CD4-positive, alpha-beta T cell treated with Interleukin-12 subunit alpha and Interleukin-12 subunit beta, for 1 hour (primary cell): ENCODE measurements around the gene BMF.
"Not testable (repeated sequence)": the region's sequence is repeated elsewhere in the genome, so short reads cannot be mapped to it uniquely, and the experiment has no call there.

Source experiments
- DNase-seq: peaks from one replicate; pipeline ENCODE4 v3.0.0-alpha.2; 2020

The BMF gene, protein sequence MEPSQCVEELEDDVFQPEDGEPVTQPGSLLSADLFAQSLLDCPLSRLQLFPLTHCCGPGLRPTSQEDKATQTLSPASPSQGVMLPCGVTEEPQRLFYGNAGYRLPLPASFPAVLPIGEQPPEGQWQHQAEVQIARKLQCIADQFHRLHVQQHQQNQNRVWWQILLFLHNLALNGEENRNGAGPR

DNA sequence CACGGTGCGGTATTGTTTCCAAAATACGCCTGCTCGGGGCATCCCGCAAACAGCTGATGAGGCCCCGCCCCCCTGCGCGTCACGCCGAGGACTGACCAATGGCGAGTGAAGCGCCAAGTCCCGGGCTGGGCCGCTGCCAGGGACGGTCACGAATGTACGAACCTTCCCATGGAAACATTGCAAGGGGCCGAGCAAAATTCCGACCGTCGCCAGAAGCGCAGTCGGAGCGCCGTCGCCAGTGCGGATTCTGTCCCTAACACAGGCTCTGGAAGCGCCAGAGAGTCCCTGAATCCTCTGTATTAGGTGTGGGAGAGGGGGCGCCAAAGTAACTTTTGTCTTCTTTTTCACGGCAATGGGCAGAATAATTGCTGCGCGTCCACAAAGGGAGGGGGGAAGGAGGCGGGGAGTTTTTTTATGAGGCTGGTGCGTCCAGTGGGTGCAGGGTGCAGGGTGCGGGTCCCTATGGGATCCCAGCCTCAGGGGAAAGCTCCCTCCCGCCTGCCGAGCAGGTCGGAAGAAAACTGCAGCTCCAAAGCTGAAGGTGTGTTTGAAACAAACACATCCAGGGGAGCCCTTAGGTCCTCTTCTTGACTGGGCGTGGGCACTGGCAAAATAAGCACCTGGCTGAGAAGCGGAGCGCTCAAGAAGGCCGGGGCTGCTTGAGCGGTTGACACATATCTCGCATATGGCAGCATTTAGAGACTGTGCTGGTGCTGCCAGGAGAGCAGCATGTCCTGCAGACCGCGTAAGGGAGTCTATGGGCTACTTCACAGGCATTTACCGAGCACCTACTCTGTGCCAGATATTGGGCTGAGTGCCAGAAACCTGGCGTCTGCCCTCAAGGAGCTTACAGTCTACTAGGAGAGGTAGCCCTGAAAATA, at the start of gene BMF:
TSS of gene BMF (minus strand) at position 25 of the 881 bp plus-strand sequence. CDS start 2,793 bp downstream, outside the sequence.
- peak; percentile 96 for DNase-seq

DNA sequence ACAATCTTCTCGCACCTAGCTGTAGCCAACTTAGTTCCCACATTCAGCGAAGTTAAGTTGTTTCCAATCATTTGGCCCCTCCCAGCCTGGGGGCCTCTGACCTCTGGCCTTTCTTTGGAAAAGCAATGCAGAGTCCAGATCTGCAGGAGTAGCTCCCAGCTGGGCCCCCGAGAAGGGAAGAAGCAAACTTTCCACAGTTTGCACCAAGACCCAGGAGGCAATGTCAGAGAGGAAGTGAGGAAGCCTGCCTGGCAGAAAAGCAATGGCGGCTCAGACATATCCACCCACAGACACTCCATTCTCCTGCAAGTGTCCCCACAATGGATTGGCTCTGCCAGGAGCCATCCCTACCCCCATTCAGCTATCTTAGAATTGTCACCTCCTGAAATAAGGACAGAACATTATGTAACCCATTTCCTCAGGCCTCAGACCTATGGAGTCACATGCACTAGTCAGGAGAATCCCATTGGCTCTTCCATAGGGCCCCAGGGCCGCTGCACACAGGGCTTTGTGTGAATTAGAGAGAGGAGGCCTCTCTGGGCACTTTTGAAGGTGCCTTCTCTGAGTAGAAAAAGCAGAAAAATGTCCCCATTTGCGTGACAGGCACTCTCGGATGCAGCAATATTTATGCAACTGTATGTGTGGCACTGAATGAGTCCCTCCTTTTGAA, 49.2 kb upstream of the BMF start:
- no peak for DNase-seq

DNA sequence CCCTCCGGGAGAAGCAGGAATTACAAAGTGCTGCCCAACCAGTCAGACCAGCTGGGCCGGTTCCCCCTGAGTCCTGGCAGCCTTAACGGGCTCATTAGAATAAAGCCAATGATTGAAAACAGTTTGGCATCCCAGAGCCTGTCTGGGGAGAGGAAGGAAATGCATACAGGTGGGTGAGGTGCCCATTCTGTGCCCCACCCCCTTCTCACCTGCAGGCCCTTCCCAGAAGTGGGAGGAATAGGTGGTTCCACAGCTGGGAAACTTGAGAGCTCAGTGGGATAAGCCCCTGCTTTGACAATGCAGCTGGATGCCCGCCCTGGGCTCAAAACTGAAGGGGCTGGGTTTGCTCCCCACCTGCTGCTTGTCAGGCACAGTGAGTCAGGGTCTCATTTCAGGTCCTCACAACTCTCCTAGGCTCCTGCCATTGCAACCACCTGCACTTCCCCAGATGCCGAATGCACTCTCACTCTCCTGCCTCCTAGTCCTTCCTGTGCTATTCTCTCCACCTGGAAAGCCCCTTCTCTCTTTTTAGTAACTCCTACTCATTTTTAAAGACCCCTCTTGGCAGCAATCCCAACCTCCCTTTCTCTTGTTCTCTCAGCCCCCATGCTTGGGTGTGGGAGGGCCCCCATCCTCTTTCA, 46.7 kb upstream of the BMF start:
- no peak for DNase-seq

DNA sequence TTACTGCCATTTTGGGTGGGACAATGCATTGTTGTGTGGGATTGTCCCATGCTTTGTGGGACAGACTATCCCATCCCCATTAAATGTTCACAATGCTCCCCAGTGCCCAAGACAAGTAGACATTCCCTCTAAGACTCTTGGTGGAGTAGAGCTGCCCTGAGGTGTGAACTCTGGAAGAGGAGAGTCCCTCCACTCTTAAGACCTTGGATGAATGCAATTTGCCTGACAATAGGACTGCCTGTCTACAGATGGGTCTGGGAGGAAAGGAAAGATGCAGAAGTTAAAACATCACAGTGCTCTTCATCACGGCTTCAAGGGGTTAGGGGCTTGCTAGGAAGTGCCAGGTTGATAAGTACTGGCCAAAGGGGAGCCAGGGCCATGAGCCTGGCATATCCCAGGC, 46.1 kb upstream of the BMF start:
- DNase-seq, result not testable (repeated sequence)

DNA sequence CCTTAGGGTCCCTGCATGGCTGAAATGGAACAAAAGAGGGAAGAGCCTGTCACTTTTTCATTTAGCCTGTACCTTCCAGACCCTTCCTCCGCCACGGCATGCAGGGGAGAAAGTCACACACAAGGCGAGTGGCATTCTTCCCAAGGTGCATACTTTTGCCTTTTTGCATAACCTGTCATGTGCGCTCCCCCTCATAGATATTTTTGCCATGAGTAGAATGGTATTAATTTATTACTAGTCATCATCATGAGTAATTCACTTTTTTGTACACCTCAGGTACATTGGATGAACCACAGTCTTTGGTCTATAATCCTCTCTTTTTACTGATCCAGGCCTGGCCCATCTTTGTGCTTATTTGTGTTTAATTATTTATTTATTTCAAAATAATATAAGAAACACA, 43.3 kb upstream of the BMF start:
- no peak for DNase-seq

DNA sequence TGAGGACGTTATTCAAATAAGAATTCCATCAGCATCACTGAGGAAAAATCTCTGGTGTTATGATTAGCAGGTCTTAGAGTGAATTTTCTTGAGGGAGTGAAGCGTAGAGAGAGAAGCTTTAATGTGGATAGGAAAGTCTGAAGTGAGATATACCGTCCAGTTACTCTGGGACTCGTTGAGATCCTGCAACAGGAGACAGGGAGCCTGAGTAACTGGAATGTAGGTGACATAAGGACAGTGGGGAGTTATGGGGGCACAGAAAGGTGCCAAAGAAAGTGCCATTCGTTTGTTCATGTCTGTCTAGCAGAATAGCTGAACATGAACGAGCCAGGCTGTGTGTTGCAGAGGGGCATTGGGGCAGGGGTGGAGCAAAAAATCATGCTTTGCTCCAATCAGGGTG, 42.8 kb upstream of the BMF start:
- DNase-seq, result no peak

DNA sequence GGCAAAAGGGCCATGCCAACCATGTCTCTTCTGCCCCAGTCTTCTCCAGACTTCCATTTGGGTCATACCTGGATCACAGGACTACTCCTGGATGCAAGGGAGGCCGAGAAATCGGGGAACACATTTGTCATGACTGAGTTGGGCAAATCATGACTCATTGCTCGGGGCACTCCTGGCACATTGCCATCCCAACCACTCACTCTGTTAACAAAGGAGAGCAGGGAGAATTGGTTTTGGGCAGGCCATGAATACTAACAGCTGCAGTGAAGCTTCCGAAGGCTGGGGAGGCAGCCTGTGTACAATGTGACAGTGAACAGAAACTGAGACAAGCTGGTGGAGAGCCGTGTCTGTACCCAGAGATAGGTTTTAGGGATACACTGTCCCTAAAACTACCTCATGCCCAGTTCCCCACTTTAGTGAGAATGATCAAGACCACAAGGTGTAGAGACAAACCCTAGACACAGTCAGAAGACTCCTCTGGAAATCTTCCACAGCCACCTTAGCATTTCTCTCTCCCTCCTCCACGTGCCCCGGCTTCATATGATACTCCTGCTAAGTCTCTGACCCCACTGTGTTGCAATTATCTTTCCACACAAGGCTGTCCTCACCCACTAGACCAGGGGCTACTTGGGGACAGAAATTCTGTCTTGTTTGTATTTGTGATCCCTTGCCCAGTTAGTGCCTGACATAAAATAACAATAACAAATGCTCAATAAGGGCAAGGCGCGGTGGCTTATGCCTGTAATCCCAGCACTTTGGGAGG, 41.7 kb upstream of the BMF start:
- no peak for DNase-seq

DNA sequence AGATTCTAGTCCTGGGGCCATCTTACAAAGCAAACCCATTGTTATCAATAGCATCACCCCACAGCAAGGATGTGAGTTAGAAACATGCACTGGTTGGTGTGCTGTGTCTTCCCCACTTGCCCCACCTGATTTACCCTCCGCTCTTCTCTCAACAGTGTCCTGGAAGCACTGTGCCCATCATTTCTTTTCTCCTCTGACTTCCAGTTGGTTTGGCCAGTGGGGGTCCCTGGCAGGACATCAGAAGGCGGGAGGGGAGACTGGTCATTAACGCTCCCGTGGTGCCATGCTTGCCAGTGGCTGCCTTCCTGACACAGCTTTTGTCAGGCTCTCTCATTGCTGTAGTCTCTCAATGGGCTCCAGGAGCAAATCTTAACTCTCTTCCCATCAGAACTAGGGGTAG, 40.7 kb upstream of the BMF start:
- DNase-seq, result no peak

DNA sequence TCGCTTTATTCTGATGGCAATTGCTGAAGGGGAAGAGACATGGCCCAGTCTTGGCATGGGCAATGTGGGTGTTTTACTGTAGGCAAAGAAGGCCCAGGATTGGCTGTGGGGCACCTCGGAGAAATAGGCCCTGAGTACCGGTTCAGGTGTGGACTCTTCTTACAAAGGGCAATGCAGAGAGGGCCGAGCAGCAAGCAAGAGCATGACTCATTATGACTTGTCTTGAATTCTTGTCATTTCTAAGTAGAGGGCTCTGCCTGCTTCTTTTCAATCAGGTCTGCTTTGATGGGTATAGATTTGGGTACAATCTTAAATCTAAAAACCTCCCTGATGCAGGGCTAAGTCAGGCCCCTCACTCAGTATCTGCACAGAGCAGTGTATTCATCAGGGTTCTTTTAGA, 37.4 kb upstream of the BMF start:
- DNase-seq, result no peak

DNA sequence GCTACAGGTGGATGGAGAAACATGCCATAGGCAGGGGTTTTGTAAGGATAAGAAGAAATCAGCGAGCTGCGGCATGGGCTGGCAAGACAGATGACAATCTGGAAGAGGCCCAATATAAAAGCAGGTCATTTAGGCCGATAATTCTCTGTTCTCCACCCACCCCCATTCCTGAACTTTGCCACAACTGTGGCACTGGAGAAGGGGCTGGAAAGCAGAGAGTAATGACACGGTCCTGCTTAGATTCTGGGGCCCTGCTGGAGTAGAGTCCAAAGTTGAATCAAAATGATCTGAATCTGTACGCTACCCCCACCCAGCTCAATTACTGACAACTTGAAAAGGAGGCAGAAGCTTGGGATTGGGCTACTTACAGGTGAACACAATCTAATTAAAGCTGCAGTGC, 33.7 kb upstream of the BMF start:
- DNase-seq, result no peak

DNA sequence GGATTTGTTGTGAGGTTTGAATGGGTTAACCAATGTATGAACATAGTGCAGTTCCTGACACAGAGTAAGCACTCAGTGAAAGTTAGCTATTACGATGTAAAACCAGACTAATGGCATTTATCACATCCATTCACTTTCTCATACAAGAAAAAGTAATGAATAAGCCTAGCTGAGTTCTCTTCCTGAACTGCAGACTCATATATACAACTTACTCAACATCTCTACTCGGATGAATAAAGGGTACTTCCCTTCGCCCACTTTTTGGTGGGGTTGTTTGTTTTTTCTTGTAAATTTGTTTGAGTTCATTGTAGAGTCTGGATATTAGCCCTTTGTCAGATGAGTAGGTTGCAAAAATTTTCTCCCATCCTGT, 29.5 kb upstream of the BMF start:
- DNase-seq, result not testable (repeated sequence)

DNA sequence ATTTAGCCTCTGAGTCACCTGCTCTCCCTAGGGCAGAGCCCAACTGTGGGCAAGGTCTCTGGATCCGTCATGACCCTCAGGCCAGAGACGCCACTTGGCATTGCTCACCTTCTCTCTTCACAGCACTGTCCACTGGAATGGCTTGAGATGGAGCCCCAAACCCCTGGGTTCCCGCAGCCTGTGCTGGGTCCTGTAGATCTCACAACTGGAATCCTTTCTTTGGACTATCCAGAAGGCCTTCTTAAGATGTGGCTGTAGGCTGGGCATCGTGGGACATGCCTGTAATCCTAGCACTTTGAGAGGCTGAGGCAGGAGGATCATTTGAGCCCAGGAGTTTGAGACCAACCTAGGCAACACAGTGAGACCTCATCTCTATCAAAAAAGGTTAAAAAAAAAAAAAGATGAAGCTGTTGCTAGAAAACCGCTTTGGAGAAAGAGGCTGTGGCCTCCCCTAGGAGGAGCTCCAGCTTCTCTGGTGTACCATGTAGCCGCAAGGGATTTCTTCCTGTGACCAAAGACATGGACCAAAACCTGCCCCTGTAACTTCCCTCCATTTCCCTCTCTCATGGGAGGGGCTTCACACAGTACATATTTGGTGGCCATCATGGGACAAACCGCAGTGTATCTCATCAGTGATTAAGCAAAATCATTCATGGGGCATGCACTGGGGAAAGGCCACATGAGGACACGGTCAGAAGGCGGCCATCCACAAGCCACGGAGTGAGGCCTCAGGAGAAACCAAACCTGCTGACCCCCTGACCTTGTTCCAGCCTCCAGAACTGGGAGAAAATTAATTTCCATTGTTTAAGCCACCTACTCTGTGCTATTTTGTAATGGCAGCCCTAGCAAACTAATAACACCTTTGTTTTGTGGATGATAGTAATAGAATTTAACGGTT, 28.9 kb upstream of the BMF start:
- no peak for DNase-seq

DNA sequence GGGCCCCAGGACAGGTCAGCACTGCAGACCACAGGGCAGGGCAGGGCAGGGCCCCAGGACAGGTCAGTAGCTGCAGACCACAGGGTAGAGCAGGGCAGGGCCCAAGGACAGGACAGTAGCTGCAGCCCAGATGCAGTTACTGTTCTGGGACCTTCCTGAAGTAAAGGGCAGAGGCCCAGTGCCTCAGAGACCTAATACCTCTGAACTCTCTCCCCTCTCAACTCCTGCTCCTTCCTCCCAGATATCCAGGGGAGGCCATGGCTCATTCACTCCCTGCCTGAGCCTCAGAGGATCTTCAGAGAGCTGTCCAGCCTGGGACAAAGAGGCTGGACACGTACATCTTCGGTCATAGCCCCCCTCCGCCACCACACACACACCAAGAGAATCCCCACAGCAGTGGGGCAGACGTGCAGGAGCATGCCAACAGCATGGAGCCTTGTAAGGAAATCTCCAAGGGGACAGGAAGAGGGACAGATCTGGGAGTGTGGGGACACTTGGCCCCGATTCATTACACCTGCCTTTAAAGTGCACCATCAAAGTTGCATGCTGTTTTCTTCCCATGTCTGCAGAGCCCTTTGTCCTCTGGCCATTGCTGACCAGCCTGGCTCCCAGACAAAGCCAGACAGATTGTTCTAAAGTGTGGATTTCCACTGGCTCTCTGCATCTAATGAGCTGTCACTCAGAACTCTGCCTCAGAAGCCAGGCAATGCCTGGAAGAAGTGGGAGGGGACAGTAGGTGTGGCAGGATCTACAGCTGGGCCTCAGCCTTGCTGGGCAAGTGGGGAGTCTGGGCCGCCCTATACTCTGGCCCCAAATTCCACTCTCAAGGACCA, 28.0 kb upstream of the BMF start:
- no peak for DNase-seq

DNA sequence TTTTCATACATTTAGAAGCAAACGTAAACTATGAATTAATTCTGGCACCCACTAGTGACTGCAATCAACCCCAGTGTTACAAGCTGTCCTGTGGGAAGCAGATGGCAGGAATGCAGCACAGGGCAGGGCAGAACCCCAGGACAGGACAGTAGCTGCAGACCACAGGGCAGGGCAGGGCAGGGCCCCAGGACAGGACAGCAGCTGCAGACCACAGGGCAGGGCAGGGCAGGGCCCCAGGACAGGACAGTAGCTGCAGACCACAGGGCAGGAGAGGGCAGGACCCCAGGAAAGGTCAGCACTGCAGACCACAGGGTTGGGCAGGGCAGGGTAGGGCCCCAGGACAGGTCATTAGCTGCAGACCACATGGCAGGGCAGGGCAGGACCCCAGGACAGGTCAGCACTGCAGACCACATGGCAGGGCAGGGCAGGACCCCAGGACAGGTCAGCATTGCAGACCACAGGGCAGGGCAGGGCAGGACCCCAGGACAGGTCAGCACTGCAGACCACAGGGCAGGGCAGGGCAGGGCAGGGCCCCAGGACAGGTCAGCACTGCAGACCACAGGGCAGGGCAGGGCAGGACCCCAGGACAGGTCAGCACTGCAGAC, 27.3 kb upstream of the BMF start:
- DNase-seq, result not testable (repeated sequence)

DNA sequence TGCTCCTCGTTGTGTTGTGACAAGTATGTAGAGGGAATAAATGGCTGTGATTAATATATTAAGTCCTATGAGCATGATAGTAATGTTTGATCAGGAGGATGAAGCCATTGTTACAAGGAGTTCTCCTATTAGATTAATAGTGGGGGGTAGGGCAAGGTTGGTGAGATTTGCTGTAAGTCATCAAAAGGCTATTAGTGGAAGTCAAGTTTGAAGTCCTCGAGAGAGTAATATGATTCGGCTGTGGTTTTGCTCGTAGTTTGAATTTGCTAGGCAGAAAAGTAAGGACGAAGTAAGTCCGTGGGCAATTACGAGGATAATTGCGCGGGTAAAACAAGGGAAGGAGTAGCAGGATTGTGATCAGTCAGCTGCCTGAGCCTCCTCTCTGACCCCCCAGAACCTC, 26.2 kb upstream of the BMF start:
- DNase-seq, result no peak

DNA sequence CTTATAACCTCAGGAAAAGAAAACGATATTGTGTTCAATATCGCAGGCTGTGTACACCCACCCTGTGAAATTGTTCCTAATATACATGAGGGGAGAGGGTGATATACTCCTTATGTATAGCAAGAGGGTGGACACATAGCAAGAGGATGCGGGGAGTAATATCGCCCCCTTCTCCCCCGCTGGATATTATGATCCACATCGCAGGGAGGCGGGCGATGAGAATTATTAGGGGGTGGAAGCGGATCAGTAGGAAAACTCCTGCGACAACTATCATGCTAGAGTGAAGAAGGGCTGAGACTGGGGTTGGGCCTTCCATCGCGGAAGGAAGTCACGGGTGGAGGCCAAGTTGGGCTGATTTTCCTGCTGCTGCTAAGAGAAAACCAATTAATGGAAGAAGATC, 24.9 kb upstream of the BMF start:
- no peak for DNase-seq

DNA sequence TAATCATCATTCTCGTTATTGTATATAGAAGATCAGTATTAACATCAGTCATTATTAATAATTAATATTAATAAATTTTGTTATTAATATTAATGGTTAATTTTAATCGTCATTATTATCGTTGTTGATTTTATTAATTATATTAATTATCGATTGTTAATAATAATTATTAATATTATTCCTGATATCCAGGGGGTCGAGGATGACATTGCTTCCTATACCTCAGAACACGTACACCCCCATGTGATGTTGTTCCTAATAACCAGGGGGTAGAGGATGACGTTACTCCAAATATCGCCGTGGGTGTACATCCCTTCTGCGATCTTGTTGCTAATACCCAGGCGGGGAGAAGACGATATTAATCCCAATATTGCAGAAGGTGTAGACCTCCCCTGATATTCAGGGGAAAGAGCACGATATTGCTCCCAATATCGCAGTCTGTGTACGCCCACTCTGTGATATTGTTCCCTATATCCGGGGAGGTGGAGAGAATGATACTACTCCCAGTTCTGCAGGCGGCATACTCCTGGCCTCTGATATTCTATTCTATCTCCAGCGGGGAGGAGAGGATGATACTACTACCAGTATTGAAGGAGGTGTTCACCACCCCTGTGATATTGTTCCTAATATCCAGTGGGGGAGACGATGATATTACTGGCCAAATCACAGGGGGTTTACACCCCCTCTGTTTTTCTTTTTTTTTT, 22.3 kb upstream of the BMF start:
- DNase-seq, result no peak

DNA sequence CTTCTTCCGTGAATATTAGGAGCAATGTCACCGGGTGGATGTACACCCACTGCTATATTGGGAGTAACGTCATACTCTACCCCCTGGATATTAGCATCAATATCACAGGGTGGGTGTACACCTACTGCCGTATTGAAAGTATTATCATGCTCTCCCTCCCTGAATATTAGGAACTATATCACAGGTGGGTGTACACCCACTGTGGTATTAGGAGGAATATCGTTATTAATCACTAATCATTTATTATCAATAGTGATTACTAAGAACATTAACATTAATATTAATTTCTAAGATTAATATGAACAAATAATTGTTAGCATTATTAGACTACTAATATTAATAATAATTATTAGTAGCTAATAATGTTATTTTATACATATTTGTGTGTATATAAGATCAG, 21.4 kb upstream of the BMF start:
- DNase-seq, result no peak

DNA sequence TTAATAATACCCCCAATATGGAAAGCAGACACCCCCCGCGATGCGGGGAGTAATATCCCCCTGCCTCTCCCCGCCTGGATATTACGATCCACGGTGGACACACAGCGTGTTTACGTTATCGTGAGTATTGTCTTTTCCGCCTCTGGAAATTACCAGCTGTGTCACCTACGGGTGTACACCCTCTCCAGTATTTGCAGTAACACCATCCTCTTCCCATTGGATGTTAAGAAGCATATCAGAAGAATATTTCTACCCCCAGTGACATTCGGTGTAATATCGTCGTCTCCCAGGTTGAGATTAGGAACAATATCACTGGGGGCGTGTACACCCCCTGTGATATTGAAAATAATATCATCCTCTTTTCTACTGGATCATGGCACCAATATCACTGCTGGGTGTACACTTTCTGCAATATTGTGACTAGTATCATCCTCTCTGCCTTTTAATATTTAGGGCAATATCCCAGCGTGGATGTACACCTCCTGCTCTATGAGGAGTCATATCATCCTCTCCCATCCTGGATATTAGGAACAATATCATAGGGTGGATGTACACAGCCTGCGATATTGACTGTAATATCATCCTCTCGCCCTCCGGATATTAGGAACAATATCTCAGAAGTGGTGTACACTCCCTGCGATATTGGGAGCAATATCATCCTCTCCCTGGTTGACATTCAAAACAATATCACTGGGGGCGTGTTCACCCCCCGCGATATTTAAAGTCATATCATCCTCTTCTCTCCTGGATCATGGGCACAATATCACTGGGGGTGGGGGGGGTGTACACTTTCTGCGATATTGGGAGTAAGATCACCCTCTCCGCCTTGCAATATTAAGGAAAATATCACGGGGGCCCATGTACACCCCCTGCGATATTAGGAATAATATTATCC, 20.3 kb upstream of the BMF start:
- DNase-seq, result no peak
